WTC11 (cell line): Measurements from ENCODE around the gene ZNF277. TPM values are rescaled to one million over a fixed set of nuclear protein-coding genes. Genes with fewer than 3 reads are reported as not detected.

Experiments used
- ATAC-seq: fragments of 200-7000 bp; cut with Tn5 transposase; 2 replicates; pipeline ENCODE4 v1.10.0; 2021; ENCODE audit warnings: mild to moderate bottlenecking, moderate library complexity
- CTCF ChIA-PET: fragments of 300-600 bp; sonication (Branson Sonifier 250); formaldehyde crosslinking; loops from one replicate; lab custom pipeline; 2021; ENCODE audit warnings: antibody characterized with exemption; lab: Charles Lee
- POLR2A ChIA-PET: fragments of 350-600 bp; sonication (Branson Sonifier 250); formaldehyde crosslinking; loops from one replicate; lab custom pipeline; 2021; ENCODE audit warnings: antibody characterized with exemption; lab: Charles Lee
- DNase-seq: peaks from one replicate; pipeline ENCODE4 v3.0.0; 2021; ENCODE audit warnings: low spot score
- H3K27ac Mint-ChIP-seq: 2 replicates; pipeline ENCODE4 v1.8.0; 2021; ENCODE audit warnings: mixed read lengths
- H3K27me3 Mint-ChIP-seq: 2 replicates; pipeline ENCODE4 v1.8.0; 2021; ENCODE audit warnings: low read depth, mild to moderate bottlenecking, moderate library complexity, mixed read lengths
- H3K36me3 Mint-ChIP-seq: 2 replicates; pipeline ENCODE4 v1.8.0; 2021; ENCODE audit warnings: mixed read lengths
- H3K4me1 Mint-ChIP-seq: 2 replicates; pipeline ENCODE4 v1.8.0; 2022; ENCODE audit warnings: mixed read lengths
- H3K4me3 Mint-ChIP-seq: 2 replicates; pipeline ENCODE4 v1.8.0; 2021; ENCODE audit warnings: mild to moderate bottlenecking, moderate library complexity, mixed read lengths
- H3K9me3 Mint-ChIP-seq: 2 replicates; pipeline ENCODE4 v1.8.0; 2021; ENCODE audit warnings: mixed read lengths
- ATF1 ChIP-seq: sonication (generic); formaldehyde crosslinking; IDR thresholded peaks from 2 replicates; pipeline ENCODE4 v1.8.1; 2023; ENCODE audit warnings: mild to moderate bottlenecking, moderate library complexity, missing genetic modification reagents
- CBFB ChIP-seq: sonication (generic); formaldehyde crosslinking; IDR thresholded peaks from 2 replicates; pipeline ENCODE4 v1.8.1; 2022; ENCODE audit warnings: mild to moderate bottlenecking, low read depth, missing genetic modification reagents
- CREB1 ChIP-seq: sonication (generic); formaldehyde crosslinking; IDR thresholded peaks from 2 replicates; pipeline ENCODE4 v1.8.0; 2023; ENCODE audit warnings: mild to moderate bottlenecking, missing genetic modification reagents
- E2F4 ChIP-seq: sonication (generic); formaldehyde crosslinking; IDR thresholded peaks from 2 replicates; pipeline ENCODE4 v1.8.1; 2022; ENCODE audit warnings: low read depth, mild to moderate bottlenecking, moderate library complexity, missing genetic modification reagents, borderline replicate concordance
- EMX1 ChIP-seq: fragments of 250-450 bp; sonication (Bioruptor Pico); IDR thresholded peaks from 2 replicates; pipeline ENCODE4 v1.8.0; 2021; ENCODE audit warnings: mild to moderate bottlenecking
- ETV6 ChIP-seq: sonication (generic); formaldehyde crosslinking; IDR thresholded peaks from 2 replicates; pipeline ENCODE4 v1.8.1; 2022; ENCODE audit warnings: mild to moderate bottlenecking, missing genetic modification reagents
- GABPB1 ChIP-seq: sonication (generic); formaldehyde crosslinking; IDR thresholded peaks from 2 replicates; pipeline ENCODE4 v1.8.1; 2023; ENCODE audit warnings: mild to moderate bottlenecking, missing genetic modification reagents
- HMGA2 ChIP-seq: fragments of 250-450 bp; sonication (Bioruptor Pico); IDR thresholded peaks from 2 replicates; pipeline ENCODE4 v1.4.0; 2021; ENCODE audit warnings: mild to moderate bottlenecking, moderate library complexity
- IRF2 ChIP-seq: sonication (generic); formaldehyde crosslinking; IDR thresholded peaks from 2 replicates; pipeline ENCODE4 v1.8.0; 2022; ENCODE audit warnings: low read depth, missing genetic modification reagents, borderline replicate concordance
- JAZF1 ChIP-seq: fragments of 250-450 bp; sonication (Bioruptor Pico); IDR thresholded peaks from 2 replicates; pipeline ENCODE4 v1.9.0; 2021; ENCODE audit warnings: moderate library complexity, mild to moderate bottlenecking, inconsistent platforms
- NFYB ChIP-seq: sonication (generic); formaldehyde crosslinking; conservative IDR thresholded peaks from 2 replicates; pipeline ENCODE4 v1.8.0; 2022; ENCODE audit warnings: low read depth, missing genetic modification reagents
- NR3C1 ChIP-seq: sonication (generic); formaldehyde crosslinking; conservative IDR thresholded peaks from 2 replicates; pipeline ENCODE4 v1.8.1; 2023; ENCODE audit warnings: low read depth, mild to moderate bottlenecking, missing genetic modification reagents
- SOX15 ChIP-seq: fragments of 250-450 bp; sonication (Bioruptor Pico); IDR thresholded peaks from 2 replicates; pipeline ENCODE4 v1.9.0; 2021; ENCODE audit warnings: mild to moderate bottlenecking
- SP1 ChIP-seq: sonication (generic); formaldehyde crosslinking; conservative IDR thresholded peaks from 2 replicates; pipeline ENCODE4 v1.8.1; 2022; ENCODE audit warnings: missing genetic modification reagents
- TP53 ChIP-seq: sonication (generic); formaldehyde crosslinking; IDR thresholded peaks from 2 replicates; pipeline ENCODE4 v1.8.1; 2023; ENCODE audit warnings: mild to moderate bottlenecking, missing genetic modification reagents
- USF2 ChIP-seq: sonication (generic); formaldehyde crosslinking; IDR thresholded peaks from 2 replicates; pipeline ENCODE4 v1.8.1; 2023; ENCODE audit warnings: mild to moderate bottlenecking, missing genetic modification reagents, moderate library complexity
- ZMAT4 ChIP-seq: fragments of 250-450 bp; sonication (Bioruptor Pico); IDR thresholded peaks from 2 replicates; pipeline ENCODE4 v1.9.0; 2021; ENCODE audit warnings: mild to moderate bottlenecking
- ZNF512 ChIP-seq: sonication (generic); formaldehyde crosslinking; IDR thresholded peaks from 2 replicates; pipeline ENCODE4 v1.8.1; 2022; ENCODE audit warnings: missing genetic modification reagents, borderline replicate concordance
- ZNF671 ChIP-seq: fragments of 250-450 bp; sonication (Bioruptor Pico); IDR thresholded peaks from 2 replicates; pipeline ENCODE4 v1.8.0; 2021; ENCODE audit warnings: mild to moderate bottlenecking
- total RNA-seq: library from RNA; stranded (reverse); gene quantifications from 3 replicates; pipeline ENCODE4 v1.2.3, GENCODE V29; 2021
- TF ChIP-seq, protein P1 (sequence below): fragments of 250-450 bp; sonication (Bioruptor Pico); IDR thresholded peaks from 2 replicates; pipeline ENCODE4 v1.9.0; 2021; ENCODE audit warnings: mild to moderate bottlenecking
- TF ChIP-seq, protein P2 (sequence below): fragments of 250-450 bp; sonication (Bioruptor Pico); conservative IDR thresholded peaks from 2 replicates; pipeline ENCODE4 v1.9.0; 2021; ENCODE audit warnings: mild to moderate bottlenecking
- TF ChIP-seq, protein P3 (sequence below): sonication (generic); formaldehyde crosslinking; IDR thresholded peaks from 2 replicates; pipeline ENCODE4 v1.8.0; 2022; ENCODE audit warnings: missing genetic modification reagents

ZNF277 gene
- total RNA-seq, 1 experiment from 2014 or later, result 22.5 TPM

DNA sequence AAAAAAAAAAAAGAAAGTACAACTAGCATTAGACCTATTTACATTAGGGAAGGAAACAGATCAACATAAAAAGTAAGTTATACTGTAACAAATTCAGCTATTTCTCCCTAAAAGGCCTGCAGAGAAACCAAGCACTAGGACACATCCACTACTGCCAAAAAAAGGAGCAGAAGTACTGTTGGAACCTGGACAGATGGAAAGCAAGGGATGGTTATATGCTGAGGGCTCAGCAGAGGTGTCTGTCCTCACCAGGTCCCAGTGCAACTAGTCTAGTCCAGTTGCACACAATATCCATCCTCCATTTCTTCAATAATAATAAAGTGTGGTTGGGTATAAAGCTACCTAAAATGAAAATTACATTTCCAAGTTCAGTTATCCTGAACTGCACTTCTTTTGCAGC lies 140.6 kb downstream of the ZNF277 start:
- H3K4me3 Mint-ChIP-seq, result no peak overlapping the region
- peaks cover 3% of the 10 kb centered on the region for H3K4me1 Mint-ChIP-seq
- no peak for DNase-seq
- TF ChIP-seq JAZF1 (no peak), ETV6 (CRISPR knock-in tag) (no peak), NFYB (CRISPR knock-in tag) (no peak), SOX15 (CRISPR knock-in tag) (no peak), IRF2 (CRISPR knock-in tag) (no peak), SP1 (CRISPR knock-in tag) (no peak), CBFB (no peak), EMX1 (no peak)
- TF ChIP-seq, protein P1, sequence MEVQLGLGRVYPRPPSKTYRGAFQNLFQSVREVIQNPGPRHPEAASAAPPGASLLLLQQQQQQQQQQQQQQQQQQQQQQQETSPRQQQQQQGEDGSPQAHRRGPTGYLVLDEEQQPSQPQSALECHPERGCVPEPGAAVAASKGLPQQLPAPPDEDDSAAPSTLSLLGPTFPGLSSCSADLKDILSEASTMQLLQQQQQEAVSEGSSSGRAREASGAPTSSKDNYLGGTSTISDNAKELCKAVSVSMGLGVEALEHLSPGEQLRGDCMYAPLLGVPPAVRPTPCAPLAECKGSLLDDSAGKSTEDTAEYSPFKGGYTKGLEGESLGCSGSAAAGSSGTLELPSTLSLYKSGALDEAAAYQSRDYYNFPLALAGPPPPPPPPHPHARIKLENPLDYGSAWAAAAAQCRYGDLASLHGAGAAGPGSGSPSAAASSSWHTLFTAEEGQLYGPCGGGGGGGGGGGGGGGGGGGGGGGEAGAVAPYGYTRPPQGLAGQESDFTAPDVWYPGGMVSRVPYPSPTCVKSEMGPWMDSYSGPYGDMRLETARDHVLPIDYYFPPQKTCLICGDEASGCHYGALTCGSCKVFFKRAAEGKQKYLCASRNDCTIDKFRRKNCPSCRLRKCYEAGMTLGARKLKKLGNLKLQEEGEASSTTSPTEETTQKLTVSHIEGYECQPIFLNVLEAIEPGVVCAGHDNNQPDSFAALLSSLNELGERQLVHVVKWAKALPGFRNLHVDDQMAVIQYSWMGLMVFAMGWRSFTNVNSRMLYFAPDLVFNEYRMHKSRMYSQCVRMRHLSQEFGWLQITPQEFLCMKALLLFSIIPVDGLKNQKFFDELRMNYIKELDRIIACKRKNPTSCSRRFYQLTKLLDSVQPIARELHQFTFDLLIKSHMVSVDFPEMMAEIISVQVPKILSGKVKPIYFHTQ, result no peak
- peaks cover 19% of the 10 kb centered on the region for H3K9me3 Mint-ChIP-seq
- H3K36me3 Mint-ChIP-seq, result peaks cover 39% of the 10 kb centered on the region
- no peak for ATAC-seq
- POLR2A ChIA-PET, result interaction anchor here (0.8 kb wide), 1 partner anchor 559 kb away, joined by 3 read pairs; no protein-coding TSS in a partner anchor
- no peaks in the 10 kb centered on the region for H3K27me3 Mint-ChIP-seq
- H3K27ac Mint-ChIP-seq, result no peak overlapping the region
- CTCF ChIA-PET, result no interaction called here

- peaks cover 3% of the 10 kb centered on the region for H3K4me1 Mint-ChIP-seq
- H3K4me3 Mint-ChIP-seq, result no peak overlapping the region
- H3K9me3 Mint-ChIP-seq, result peaks cover 18% of the 10 kb centered on the region
- ChIA-PET CTCF (no interaction called here), POLR2A (interaction anchor here (0.7 kb wide), 1 partner anchor 145 kb away, joined by 3 read pairs; no protein-coding TSS in a partner anchor)
- no peaks in the 10 kb centered on the region for H3K27me3 Mint-ChIP-seq
- no peak overlapping the region for H3K27ac Mint-ChIP-seq
- no peak for ATAC-seq
- no peak for DNase-seq
- H3K36me3 Mint-ChIP-seq, result peaks cover 12% of the 10 kb centered on the region
- TF ChIP-seq ATF1 (no peak), ZMAT4 (no peak), NFYB (CRISPR knock-in tag) (no peak), USF2 (CRISPR knock-in tag) (no peak), GABPB1 (CRISPR knock-in tag) (no peak), NR3C1 (no peak), HMGA2 (CRISPR knock-in tag) (no peak), ZNF671 (no peak), TP53 (no peak), ZNF512 (CRISPR knock-in tag) (no peak), CREB1 (CRISPR knock-in tag) (no peak), E2F4 (CRISPR knock-in tag) (no peak)
- TF ChIP-seq, protein P2, sequence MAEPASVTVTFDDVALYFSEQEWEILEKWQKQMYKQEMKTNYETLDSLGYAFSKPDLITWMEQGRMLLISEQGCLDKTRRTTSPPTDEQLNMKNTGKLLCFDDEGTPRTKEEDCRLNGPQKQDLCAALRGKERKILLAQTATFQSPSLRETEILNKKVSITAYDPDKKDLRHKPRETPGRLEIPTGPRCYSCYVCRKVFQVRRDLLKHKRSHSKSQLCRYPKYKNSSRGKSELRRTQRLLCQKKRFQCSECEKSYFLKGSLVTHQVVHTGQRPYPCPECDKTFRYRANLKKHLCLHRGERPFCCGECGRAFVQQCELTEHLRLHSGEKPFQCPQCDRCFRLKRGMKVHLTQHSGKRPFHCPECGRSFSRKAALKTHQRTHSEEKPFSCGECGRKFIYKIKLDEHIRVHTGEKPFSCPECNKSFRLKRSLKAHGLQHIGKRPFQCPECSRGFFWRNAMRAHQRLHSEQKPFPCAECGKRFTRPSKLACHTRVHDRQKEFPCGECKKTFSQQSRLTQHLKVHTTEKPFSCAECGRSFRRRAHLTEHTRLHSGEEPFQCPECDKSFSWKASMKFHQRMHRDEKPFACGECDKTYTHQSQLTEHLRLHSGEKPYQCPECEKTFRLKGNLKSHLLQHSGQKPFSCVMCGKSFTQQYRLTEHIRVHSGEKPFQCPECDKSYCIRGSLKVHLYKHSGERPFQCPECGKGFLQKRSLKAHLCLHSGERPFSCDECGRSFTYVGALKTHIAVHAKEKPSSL, result no peak
- TF ChIP-seq, protein P3, sequence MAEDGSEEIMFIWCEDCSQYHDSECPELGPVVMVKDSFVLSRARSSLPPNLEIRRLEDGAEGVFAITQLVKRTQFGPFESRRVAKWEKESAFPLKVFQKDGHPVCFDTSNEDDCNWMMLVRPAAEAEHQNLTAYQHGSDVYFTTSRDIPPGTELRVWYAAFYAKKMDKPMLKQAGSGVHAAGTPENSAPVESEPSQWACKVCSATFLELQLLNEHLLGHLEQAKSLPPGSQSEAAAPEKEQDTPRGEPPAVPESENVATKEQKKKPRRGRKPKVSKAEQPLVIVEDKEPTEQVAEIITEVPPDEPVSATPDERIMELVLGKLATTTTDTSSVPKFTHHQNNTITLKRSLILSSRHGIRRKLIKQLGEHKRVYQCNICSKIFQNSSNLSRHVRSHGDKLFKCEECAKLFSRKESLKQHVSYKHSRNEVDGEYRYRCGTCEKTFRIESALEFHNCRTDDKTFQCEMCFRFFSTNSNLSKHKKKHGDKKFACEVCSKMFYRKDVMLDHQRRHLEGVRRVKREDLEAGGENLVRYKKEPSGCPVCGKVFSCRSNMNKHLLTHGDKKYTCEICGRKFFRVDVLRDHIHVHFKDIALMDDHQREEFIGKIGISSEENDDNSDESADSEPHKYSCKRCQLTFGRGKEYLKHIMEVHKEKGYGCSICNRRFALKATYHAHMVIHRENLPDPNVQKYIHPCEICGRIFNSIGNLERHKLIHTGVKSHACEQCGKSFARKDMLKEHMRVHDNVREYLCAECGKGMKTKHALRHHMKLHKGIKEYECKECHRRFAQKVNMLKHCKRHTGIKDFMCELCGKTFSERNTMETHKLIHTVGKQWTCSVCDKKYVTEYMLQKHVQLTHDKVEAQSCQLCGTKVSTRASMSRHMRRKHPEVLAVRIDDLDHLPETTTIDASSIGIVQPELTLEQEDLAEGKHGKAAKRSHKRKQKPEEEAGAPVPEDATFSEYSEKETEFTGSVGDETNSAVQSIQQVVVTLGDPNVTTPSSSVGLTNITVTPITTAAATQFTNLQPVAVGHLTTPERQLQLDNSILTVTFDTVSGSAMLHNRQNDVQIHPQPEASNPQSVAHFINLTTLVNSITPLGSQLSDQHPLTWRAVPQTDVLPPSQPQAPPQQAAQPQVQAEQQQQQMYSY (CRISPR knock-in tag), result no peak
These were observed 144.1 kb downstream of the ZNF277 start for GRCh38 chr7:112350585-112350984.
